Measurements from ENCODE around the gene PPP4R3B. TPM values are rescaled to one million over a fixed set of nuclear protein-coding genes. Genes with fewer than 3 reads are reported as not detected.

Gene PPP4R3B
- total and polyA plus RNA-seq, 2 of the 13 experiments (the other 11 are each of a cell fraction or from before 2014, with no cell fraction given): 24.2 to 53.0 TPM

DNA sequence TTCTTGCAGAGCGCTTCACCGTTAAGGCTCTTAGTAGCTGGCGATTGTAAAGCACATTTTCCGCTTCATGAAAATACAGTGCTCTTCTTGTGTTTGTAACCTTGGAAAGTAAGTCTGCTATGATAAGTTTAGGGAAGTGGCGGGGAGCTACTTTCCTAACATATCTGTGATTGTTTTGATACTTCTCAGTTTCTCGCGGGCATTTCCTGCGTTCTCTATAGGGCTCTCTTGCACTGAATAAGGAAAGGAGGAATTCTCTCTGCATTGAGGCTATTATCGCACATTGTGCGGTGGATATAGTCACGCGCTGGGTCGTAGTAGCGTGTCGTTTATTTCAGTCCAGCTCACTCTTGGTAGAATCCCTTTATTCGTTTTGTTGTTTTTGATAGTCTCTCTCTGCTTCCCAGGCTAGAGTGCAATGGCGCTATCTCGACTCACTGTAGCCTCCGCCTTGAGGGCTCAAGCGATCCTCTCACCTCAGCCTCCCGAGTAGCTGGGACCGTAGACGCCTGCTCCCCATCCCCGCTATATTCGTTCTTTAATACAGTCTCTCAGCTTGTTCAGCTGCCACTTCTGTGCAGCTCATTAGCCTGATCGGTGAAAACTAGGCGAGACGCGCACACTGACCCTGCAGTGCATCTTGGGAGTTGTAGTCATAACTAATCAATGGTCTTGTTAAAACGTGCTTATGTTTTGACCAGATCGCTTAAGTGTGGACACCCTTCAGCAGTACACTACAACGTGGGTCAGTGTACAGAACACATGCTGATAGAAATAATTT lies 1.0 kb upstream of the PPP4R3B start (continued):
- TF ChIP-seq ARID2 (CRISPR knock-in tag; IDR thresholded peaks at IDR 0.05; ENCODE audit: borderline replicate concordance): no peak
- TF ChIP-seq DNMT1 (CRISPR knock-in tag; IDR thresholded peaks at IDR 0.05): 0 out of 2 replicates have a peak, but pooled peaks have one; percentile 56
- TF ChIP-seq, protein P1, sequence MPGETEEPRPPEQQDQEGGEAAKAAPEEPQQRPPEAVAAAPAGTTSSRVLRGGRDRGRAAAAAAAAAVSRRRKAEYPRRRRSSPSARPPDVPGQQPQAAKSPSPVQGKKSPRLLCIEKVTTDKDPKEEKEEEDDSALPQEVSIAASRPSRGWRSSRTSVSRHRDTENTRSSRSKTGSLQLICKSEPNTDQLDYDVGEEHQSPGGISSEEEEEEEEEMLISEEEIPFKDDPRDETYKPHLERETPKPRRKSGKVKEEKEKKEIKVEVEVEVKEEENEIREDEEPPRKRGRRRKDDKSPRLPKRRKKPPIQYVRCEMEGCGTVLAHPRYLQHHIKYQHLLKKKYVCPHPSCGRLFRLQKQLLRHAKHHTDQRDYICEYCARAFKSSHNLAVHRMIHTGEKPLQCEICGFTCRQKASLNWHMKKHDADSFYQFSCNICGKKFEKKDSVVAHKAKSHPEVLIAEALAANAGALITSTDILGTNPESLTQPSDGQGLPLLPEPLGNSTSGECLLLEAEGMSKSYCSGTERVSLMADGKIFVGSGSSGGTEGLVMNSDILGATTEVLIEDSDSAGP (CRISPR knock-in tag; IDR thresholded peaks at IDR 0.05; ENCODE audit: borderline replicate concordance): no peak
- TF ChIP-seq HDAC2 (CRISPR knock-in tag; IDR thresholded peaks at IDR 0.05): peak; percentile 56
- no peak for TF ChIP-seq GTF2F1 (IDR thresholded peaks at IDR 0.05; ENCODE audit: low read length)
- TF ChIP-seq, protein P2, sequence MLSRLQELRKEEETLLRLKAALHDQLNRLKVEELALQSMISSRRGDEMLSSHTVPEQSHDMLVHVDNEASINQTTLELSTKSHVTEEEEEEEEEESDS (CRISPR knock-in tag; IDR thresholded peaks at IDR 0.05; ENCODE audit: borderline replicate concordance): no peak
- TF ChIP-seq, protein P3, sequence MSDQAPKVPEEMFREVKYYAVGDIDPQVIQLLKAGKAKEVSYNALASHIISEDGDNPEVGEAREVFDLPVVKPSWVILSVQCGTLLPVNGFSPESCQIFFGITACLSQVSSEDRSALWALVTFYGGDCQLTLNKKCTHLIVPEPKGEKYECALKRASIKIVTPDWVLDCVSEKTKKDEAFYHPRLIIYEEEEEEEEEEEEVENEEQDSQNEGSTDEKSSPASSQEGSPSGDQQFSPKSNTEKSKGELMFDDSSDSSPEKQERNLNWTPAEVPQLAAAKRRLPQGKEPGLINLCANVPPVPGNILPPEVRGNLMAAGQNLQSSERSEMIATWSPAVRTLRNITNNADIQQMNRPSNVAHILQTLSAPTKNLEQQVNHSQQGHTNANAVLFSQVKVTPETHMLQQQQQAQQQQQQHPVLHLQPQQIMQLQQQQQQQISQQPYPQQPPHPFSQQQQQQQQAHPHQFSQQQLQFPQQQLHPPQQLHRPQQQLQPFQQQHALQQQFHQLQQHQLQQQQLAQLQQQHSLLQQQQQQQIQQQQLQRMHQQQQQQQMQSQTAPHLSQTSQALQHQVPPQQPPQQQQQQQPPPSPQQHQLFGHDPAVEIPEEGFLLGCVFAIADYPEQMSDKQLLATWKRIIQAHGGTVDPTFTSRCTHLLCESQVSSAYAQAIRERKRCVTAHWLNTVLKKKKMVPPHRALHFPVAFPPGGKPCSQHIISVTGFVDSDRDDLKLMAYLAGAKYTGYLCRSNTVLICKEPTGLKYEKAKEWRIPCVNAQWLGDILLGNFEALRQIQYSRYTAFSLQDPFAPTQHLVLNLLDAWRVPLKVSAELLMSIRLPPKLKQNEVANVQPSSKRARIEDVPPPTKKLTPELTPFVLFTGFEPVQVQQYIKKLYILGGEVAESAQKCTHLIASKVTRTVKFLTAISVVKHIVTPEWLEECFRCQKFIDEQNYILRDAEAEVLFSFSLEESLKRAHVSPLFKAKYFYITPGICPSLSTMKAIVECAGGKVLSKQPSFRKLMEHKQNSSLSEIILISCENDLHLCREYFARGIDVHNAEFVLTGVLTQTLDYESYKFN (CRISPR knock-in tag; conservative IDR thresholded peaks at IDR 0.05): no peak
- no peak for TF ChIP-seq ZNF644 (CRISPR knock-in tag; IDR thresholded peaks at IDR 0.05; ENCODE audit: low read depth)
- TF ChIP-seq ADNP (CRISPR knock-in tag; IDR thresholded peaks at IDR 0.05): no peak
- peak; percentile 77 for TF ChIP-seq SIN3A (IDR thresholded peaks at IDR 0.05; ENCODE audit: borderline replicate concordance, low read depth, low read length)
- TF ChIP-seq, protein P4, sequence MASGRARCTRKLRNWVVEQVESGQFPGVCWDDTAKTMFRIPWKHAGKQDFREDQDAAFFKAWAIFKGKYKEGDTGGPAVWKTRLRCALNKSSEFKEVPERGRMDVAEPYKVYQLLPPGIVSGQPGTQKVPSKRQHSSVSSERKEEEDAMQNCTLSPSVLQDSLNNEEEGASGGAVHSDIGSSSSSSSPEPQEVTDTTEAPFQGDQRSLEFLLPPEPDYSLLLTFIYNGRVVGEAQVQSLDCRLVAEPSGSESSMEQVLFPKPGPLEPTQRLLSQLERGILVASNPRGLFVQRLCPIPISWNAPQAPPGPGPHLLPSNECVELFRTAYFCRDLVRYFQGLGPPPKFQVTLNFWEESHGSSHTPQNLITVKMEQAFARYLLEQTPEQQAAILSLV (CRISPR knock-in tag; IDR thresholded peaks at IDR 0.05; ENCODE audit: borderline replicate concordance): no peak
- TF ChIP-seq, protein P5, sequence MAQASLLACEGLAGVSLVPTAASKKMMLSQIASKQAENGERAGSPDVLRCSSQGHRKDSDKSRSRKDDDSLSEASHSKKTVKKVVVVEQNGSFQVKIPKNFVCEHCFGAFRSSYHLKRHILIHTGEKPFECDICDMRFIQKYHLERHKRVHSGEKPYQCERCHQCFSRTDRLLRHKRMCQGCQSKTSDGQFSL (CRISPR knock-in tag; IDR thresholded peaks at IDR 0.05): no peak
- TF ChIP-seq, protein P6, sequence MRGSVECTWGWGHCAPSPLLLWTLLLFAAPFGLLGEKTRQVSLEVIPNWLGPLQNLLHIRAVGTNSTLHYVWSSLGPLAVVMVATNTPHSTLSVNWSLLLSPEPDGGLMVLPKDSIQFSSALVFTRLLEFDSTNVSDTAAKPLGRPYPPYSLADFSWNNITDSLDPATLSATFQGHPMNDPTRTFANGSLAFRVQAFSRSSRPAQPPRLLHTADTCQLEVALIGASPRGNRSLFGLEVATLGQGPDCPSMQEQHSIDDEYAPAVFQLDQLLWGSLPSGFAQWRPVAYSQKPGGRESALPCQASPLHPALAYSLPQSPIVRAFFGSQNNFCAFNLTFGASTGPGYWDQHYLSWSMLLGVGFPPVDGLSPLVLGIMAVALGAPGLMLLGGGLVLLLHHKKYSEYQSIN (CRISPR knock-in tag; IDR thresholded peaks at IDR 0.05; ENCODE audit: borderline replicate concordance): no peak
- no peak for TF ChIP-seq PHF21A (CRISPR knock-in tag; IDR thresholded peaks at IDR 0.05)
- TF ChIP-seq SMAD3 (CRISPR knock-in tag; IDR thresholded peaks at IDR 0.05): peak; percentile 50; the same call in 1 of the 2 replicates
- peak; percentile 33; the same call in 1 of the 2 replicates for TF ChIP-seq KLF11 (CRISPR knock-in tag; IDR thresholded peaks at IDR 0.05)
- TF ChIP-seq POLR2AphosphoS2 (IDR thresholded peaks at IDR 0.05; ENCODE audit: low read depth, low read length): 0 out of 2 replicates have a peak, but pooled peaks have one; percentile 36
- TF ChIP-seq ZBTB38 (CRISPR knock-in tag; IDR thresholded peaks at IDR 0.05): no peak
- TF ChIP-seq TEAD3 (CRISPR knock-in tag; optimal IDR thresholded peaks at IDR 0.05; ENCODE audit: borderline replicate concordance): peak; percentile 33
- no peak for TF ChIP-seq THYN1 (CRISPR knock-in tag; IDR thresholded peaks at IDR 0.05; ENCODE audit: borderline replicate concordance, low read depth)
- TF ChIP-seq JDP2 (CRISPR knock-in tag; IDR thresholded peaks at IDR 0.05; ENCODE audit: borderline replicate concordance): no peak
- TF ChIP-seq KDM6A (CRISPR knock-in tag; IDR thresholded peaks at IDR 0.05; ENCODE audit: low read depth): no peak
